Breast epithelium (tissue), 4 donors: ENCODE results near the gene PLEKHA6. TPM values are rescaled to one million over a fixed set of nuclear protein-coding genes. Genes with fewer than 3 reads are reported as not detected.

ENCODE experiments used
- DNase-seq, 2 donors: peaks; one replicate each; pipeline ENCODE4 v3.0.0-alpha.2; 2019; ENCODE audit warnings: low spot score in 2 of 2
- H3K27ac ChIP-seq, 2 donors: fragments of 200-600 bp; sonication (generic) in 1 of 2; one replicate each; pipeline ENCODE4 v1.5.1; 2016 to 2019; ENCODE audit warnings: mild to moderate bottlenecking in 1 of 2
- H3K27me3 ChIP-seq, 2 donors: fragments of 200-600 bp; sonication (generic) in 1 of 2; one replicate each; pipeline versions ENCODE4 v1.5.1 to v1.6.0; 2017 to 2019; ENCODE audit warnings: control low read depth in 1 of 2, mild to moderate bottlenecking in 1 of 2
- H3K36me3 ChIP-seq: fragments of 200-600 bp; one replicate; pipeline ENCODE4 v1.5.1; 2019
- H3K4me1 ChIP-seq, 2 donors: fragments of 200-600 bp; sonication (generic); one replicate each; pipeline ENCODE4 v1.5.1; 2016 to 2019; ENCODE audit warnings: control low read depth in 1 of 2
- H3K4me3 ChIP-seq, 3 donors: fragments of 200-600 bp; sonication (generic); 1 replicate in 2 of 3; 2 replicates in 1 of 3; pipeline ENCODE4 v1.5.1; 2016 to 2019; ENCODE audit warnings: mild to moderate bottlenecking in 3 of 3, moderate library complexity in 2 of 3
- H3K9me3 ChIP-seq, 2 donors: fragments of 200-600 bp; sonication (generic) in 1 of 2; one replicate each; pipeline ENCODE4 v1.5.1; 2016 to 2019; ENCODE audit warnings: control low read depth in 1 of 2
- POLR2A ChIP-seq: fragments of 450-650 bp; IDR thresholded peaks from one replicate; pipeline ENCODE4 v1.6.1; 2016; ENCODE audit warnings: antibody characterized with exemption, mild to moderate bottlenecking, moderate library complexity
- POLR2AphosphoS5 ChIP-seq, 3 donors: sonication (generic); formaldehyde crosslinking; IDR thresholded peaks; one replicate each; pipeline ENCODE4 v1.6.1; 2017; ENCODE audit warnings: antibody characterized with exemption in 3 of 3
- intact Hi-C: fragments of 100-400 bp; cut with DNase I; formaldehyde crosslinking; loops from one replicate; pipeline ENCODE4 v1.15.1; 2023; ENCODE audit warnings: low total_unique reads
- total RNA-seq, 3 donors: library from RNA; depleted of rRNA; stranded (reverse); fragments of >200 nt; gene quantifications; one replicate each; pipeline ENCODE4 v1.1.0, GENCODE V29; 2016
- TF ChIP-seq, protein P1 (sequence below), 3 donors: fragments of 450-650 bp; IDR thresholded peaks; one replicate each; pipeline ENCODE4 v1.5.1; 2016 to 2017; ENCODE audit warnings: antibody characterized with exemption in 3 of 3, mild to moderate bottlenecking in 3 of 3, moderate library complexity in 3 of 3

PLEKHA6 gene
- total RNA-seq, 3 donors from 2014 or later: 1.4 to 34.0 (median 17.7) TPM

DNA sequence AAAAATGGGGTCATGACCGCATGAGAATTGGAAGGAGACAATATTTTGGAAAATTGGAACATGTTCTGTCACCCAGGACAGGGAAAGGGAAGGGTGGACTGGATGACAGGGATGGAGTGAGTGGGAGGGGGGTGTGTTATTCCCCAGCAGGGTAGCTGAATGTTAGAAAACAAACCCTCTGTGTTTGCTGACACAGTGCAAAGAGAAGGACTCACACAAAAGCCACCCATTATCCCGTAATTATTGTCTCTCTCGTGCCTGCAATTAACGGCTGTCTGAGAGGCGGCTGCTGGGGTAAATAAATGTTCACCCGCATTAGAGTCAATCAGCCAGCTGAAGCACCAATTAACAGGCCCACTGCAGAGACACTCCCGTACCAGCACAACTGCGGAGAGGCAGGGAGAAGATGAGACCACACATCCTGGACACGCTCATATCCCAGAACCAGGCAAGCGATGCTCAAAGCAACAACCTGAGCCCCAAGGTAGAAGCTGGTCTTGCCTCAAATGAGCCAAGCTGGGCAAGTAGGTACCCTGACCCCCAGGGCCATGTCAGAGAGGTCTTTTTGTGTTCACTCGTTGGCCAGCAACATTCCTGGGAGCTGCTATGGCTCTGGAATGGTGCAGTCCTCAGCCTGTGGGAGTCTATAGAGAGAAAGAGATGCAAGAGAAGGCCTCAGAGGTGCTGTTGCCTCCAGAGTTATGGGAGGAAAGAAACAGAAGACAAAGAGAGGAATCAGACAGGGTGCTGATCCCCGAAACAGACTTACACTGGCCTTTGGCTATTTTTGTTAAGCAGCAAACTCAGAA, 19.4 kb downstream of the PLEKHA6 start:
- H3K9me3 ChIP-seq: no peaks in the 10 kb centered on the region
- no peaks in the 10 kb centered on the region for H3K4me1 ChIP-seq
- H3K27ac ChIP-seq: peak overlapping the region in 1 of 2 donors; percentile 32
- no peaks in the 10 kb centered on the region for H3K27me3 ChIP-seq
- no peak for DNase-seq
- intact Hi-C loops: no loop called here
- TF ChIP-seq, protein P1, sequence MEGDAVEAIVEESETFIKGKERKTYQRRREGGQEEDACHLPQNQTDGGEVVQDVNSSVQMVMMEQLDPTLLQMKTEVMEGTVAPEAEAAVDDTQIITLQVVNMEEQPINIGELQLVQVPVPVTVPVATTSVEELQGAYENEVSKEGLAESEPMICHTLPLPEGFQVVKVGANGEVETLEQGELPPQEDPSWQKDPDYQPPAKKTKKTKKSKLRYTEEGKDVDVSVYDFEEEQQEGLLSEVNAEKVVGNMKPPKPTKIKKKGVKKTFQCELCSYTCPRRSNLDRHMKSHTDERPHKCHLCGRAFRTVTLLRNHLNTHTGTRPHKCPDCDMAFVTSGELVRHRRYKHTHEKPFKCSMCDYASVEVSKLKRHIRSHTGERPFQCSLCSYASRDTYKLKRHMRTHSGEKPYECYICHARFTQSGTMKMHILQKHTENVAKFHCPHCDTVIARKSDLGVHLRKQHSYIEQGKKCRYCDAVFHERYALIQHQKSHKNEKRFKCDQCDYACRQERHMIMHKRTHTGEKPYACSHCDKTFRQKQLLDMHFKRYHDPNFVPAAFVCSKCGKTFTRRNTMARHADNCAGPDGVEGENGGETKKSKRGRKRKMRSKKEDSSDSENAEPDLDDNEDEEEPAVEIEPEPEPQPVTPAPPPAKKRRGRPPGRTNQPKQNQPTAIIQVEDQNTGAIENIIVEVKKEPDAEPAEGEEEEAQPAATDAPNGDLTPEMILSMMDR (IDR thresholded peaks at IDR 0.05): no peak
- no peak for TF ChIP-seq POLR2A
- no peak for TF ChIP-seq POLR2AphosphoS5 (IDR thresholded peaks at IDR 0.05)
- H3K36me3 ChIP-seq: no peaks in the 10 kb centered on the region
- no peak overlapping the region for H3K4me3 ChIP-seq

DNA sequence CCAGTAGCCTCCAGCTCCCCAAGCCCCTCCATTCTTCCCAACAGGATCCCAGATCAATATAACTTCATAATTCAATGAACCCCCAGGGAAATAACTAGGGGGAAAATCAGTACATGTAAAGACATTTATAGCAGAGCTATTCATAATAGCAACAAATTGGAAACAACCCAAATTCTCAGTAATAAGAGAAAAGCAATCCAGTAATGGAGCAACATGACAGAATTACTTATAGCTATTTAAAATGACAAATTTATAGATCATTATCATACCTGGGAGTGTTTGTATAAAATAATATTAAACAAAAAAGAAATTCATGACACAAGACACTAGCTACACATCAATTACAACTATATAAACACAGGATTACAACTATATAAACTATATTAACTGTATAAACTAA, 20.2 kb downstream of the PLEKHA6 start:
- H3K4me3 ChIP-seq: no peak overlapping the region
- intact Hi-C loops: no loop called here
- H3K36me3 ChIP-seq: no peaks in the 10 kb centered on the region

DNA sequence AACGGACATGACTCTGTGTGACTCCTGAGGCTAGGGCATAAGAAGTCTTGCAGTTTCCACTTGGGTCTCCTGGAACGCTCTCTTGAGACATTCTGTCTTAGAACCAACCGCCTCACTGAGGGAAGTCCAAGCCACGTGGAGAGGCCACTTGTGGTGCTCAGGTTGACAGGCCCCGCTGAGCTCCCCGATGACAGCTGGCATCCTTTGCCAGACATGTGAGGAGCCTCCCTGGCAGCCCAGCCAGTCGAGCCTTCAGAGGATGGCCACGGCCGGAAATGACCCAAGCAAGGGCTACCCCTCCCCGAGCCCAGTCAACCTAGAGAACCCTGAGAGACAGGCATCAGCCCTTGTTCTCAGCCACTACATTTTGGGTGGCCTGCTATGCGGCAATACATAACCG, 20.7 kb downstream of the PLEKHA6 start:
- Histone ChIP-seq H3K27ac (no peak overlapping the region), H3K4me1 (no peaks in the 10 kb centered on the region), H3K4me3 (no peak overlapping the region), H3K36me3 (no peaks in the 10 kb centered on the region), H3K9me3 (no peaks in the 10 kb centered on the region), H3K27me3 (no peaks in the 10 kb centered on the region)
- no peak for DNase-seq
- intact Hi-C loops: no loop called here
- TF ChIP-seq POLR2AphosphoS5 (IDR thresholded peaks at IDR 0.05): no peak
- TF ChIP-seq, protein P1 (IDR thresholded peaks at IDR 0.05): no peak
- TF ChIP-seq POLR2A: no peak

More for the DNA sequence above, 20.2 kb downstream of the PLEKHA6 start:
- Histone ChIP-seq H3K27me3 (no peaks in the 10 kb centered on the region), H3K9me3 (no peaks in the 10 kb centered on the region), H3K4me1 (no peaks in the 10 kb centered on the region), H3K27ac (no peak overlapping the region)
- DNase-seq: no peak
- TF ChIP-seq, protein P1 (IDR thresholded peaks at IDR 0.05): no peak
- TF ChIP-seq POLR2AphosphoS5 (IDR thresholded peaks at IDR 0.05) (no peak), POLR2A (no peak)

DNA sequence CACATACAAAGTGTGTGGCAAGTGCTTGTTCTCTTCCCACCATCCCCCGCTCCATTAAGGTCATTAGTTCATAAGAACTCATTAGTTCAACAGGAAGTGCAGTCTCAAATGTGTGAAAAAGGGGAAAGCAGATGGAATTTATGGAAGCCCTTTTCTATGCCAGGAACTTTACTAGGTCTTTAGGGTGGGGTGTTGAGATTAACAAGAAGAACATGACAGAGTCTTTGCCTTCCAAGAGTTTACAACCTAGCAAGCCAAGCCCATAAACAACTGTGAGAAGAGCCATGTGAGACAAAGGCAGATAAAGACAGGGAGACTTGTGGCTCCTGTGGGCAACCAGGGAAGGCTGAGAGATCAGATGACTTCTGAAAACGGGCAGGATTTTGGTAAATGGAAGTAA, 21.4 kb downstream of the PLEKHA6 start:
- H3K27me3 ChIP-seq: no peaks in the 10 kb centered on the region
- H3K4me3 ChIP-seq: no peak overlapping the region
- intact Hi-C loops: no loop called here
- H3K36me3 ChIP-seq: no peaks in the 10 kb centered on the region
- no peak overlapping the region for H3K27ac ChIP-seq
- no peaks in the 10 kb centered on the region for H3K9me3 ChIP-seq
- no peaks in the 10 kb centered on the region for H3K4me1 ChIP-seq
- DNase-seq: no peak
- TF ChIP-seq, protein P1 (IDR thresholded peaks at IDR 0.05): no peak
- no peak for TF ChIP-seq POLR2A
- no peak for TF ChIP-seq POLR2AphosphoS5 (IDR thresholded peaks at IDR 0.05)

DNA sequence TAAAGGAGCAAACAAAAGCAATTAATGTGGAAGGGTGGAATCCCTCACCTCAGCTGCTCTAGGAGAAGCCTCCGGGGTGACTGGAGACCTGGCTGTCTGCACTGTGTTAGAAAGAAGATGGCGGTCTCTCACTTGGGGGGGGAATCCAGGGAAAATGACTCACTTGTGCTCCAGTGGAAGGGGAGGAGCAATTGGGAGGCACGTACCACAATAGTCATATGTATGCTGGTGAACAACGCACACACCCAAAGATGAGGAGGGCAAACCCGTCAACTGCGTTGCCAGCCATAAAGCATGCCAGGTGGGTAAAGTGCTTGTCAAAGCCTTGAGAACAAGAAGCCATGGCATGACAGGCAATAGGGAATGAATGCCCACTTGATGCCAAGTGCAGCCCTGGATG, 22.1 kb downstream of the PLEKHA6 start:
- no peaks in the 10 kb centered on the region for H3K4me1 ChIP-seq
- intact Hi-C loops: no loop called here
- no peaks in the 10 kb centered on the region for H3K9me3 ChIP-seq
- H3K27me3 ChIP-seq: no peaks in the 10 kb centered on the region
- DNase-seq: no peak
- H3K36me3 ChIP-seq: no peaks in the 10 kb centered on the region
- no peak overlapping the region for H3K27ac ChIP-seq
- TF ChIP-seq POLR2A: no peak
- TF ChIP-seq, protein P1 (IDR thresholded peaks at IDR 0.05): no peak
- no peak for TF ChIP-seq POLR2AphosphoS5 (IDR thresholded peaks at IDR 0.05)
- peak overlapping the region in 1 of 3 donors; percentile 3 for H3K4me3 ChIP-seq
